ENCODE measurements around the gene SKIC8. TPM values are rescaled to one million over a fixed set of nuclear protein-coding genes. Genes with fewer than 3 reads are reported as not detected.

The SKIC8 gene
- total and polyA plus RNA-seq, 9 donors = 50.2 to 65.0 (median 54.9) TPM

DNA sequence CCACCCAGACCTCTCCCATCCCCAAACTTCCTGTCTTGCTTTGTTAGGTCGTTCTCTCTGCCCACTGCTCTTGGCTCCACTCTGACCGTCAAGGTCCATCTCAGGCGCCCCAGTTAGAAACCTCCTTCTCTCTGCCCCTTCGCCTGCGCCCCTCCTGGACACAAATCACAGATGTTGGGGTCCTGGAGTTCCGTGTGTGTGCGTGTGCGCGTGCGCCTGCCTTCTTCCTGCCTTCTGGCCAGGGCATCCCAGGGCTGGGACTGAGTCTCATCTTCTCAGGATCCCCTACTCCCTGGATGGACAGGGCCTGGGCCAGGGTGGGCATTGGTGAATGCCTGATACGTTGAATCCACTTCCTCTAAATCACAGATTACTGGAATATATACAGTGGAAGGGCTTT lies 65.9 kb downstream of the SKIC8 start:
- Histone ChIP-seq H3K27ac (ENCODE audit: low read length) (no peak overlapping the region), H3K4me3 (ENCODE audit: low read length) (no peak overlapping the region), H3K36me3 (ENCODE audit: control insufficient read depth, insufficient read depth, low read length) (no peaks in the 10 kb centered on the region), H3K27me3 (ENCODE audit: control insufficient read depth, insufficient read depth, low read length) (peaks cover 2% of the 10 kb centered on the region), H3K4me1 (ENCODE audit: control insufficient read depth, insufficient read depth, low read length) (no peaks in the 10 kb centered on the region), H3K9me3 (replicated peaks; ENCODE audit: control insufficient read depth, low read depth, low read length) (no peaks in the 10 kb centered on the region)
- 76% methylated on average over 5 of the region's 11 CpGs for WGBS (ENCODE audit: insufficient coverage)
- DNase-seq = no peak

Other genes starting within 250 kb of the SKIC8 start
- gene TBC1D2B, start 221.9 kb downstream of the SKIC8 start, total RNA-seq = 30.0 TPM
- 10 to 100 TPM; 21.5 to 38.4 (median 29.3) TPM for gene TBC1D2B, start 221.9 kb downstream of the SKIC8 start, polyA plus RNA-seq (ENCODE audit: insufficient read depth in 1 of 8, insufficient read length in 8 of 8, low replicate concordance in 1 of 8)
- not detected for gene SH2D7, start 207.0 kb downstream of the SKIC8 start, total RNA-seq
- under 1 TPM; 0.06 to 0.36 (median 0.13) TPM for gene SH2D7, start 207.0 kb downstream of the SKIC8 start, polyA plus RNA-seq (ENCODE audit: insufficient read depth in 1 of 8, insufficient read length in 8 of 8, low replicate concordance in 1 of 8)
- gene CIB2, start 168.2 kb downstream of the SKIC8 start, total RNA-seq = 15.5 TPM
- 10 to 100 TPM; 12.7 to 31.6 (median 17.2) TPM for gene CIB2, start 168.2 kb downstream of the SKIC8 start, polyA plus RNA-seq (ENCODE audit: insufficient read depth in 1 of 8, insufficient read length in 8 of 8, low replicate concordance in 1 of 8)
- gene IDH3A, start 150.2 kb downstream of the SKIC8 start, total RNA-seq = 25.3 TPM
- gene IDH3A, start 150.2 kb downstream of the SKIC8 start, polyA plus RNA-seq (ENCODE audit: insufficient read depth in 1 of 8, insufficient read length in 8 of 8, low replicate concordance in 1 of 8) = 10 to 100 TPM; 31.3 to 50.1 (median 35.6) TPM
- gene ACSBG1, start 65.0 kb downstream of the SKIC8 start, total RNA-seq = 0.22 TPM
- 1 to 10 TPM in 1 of 8 donors, under 1 TPM in 7; 0.44 to 2.1 (median 0.58) TPM for gene ACSBG1, start 65.0 kb downstream of the SKIC8 start, polyA plus RNA-seq (ENCODE audit: insufficient read depth in 1 of 8, insufficient read length in 8 of 8, low replicate concordance in 1 of 8)
- gene DNAJA4, start 35.0 kb downstream of the SKIC8 start, total RNA-seq = 27.8 TPM
- 100 to 1,000 TPM in 1 of 8 donors, 10 to 100 TPM in 7; 57.8 to 103 (median 78.2) TPM for gene DNAJA4, start 35.0 kb downstream of the SKIC8 start, polyA plus RNA-seq (ENCODE audit: insufficient read depth in 1 of 8, insufficient read length in 8 of 8, low replicate concordance in 1 of 8)
- 69.1 TPM for gene CRABP1, start 40.7 kb upstream of the SKIC8 start, total RNA-seq
- gene CRABP1, start 40.7 kb upstream of the SKIC8 start, polyA plus RNA-seq (ENCODE audit: insufficient read depth in 1 of 8, insufficient read length in 8 of 8, low replicate concordance in 1 of 8) = 100 to 1,000 TPM in 2 of 8 donors, 10 to 100 TPM in 6; 16.3 to 159 (median 63.7) TPM
- 33.2 TPM for gene IREB2, start 138.6 kb upstream of the SKIC8 start, total RNA-seq
- 10 to 100 TPM; 28.4 to 44.0 (median 38.5) TPM for gene IREB2, start 138.6 kb upstream of the SKIC8 start, polyA plus RNA-seq (ENCODE audit: insufficient read depth in 1 of 8, insufficient read length in 8 of 8, low replicate concordance in 1 of 8)
- 4.0 TPM for gene HYKK, start 208.0 kb upstream of the SKIC8 start, total RNA-seq
- gene HYKK, start 208.0 kb upstream of the SKIC8 start, polyA plus RNA-seq (ENCODE audit: insufficient read depth in 1 of 8, insufficient read length in 8 of 8, low replicate concordance in 1 of 8) = 1 to 10 TPM; 1.2 to 2.2 (median 1.8) TPM
- 170 TPM for gene PSMA4, start 240.8 kb upstream of the SKIC8 start, total RNA-seq
- 100 to 1,000 TPM; 145 to 191 (median 165) TPM for gene PSMA4, start 240.8 kb upstream of the SKIC8 start, polyA plus RNA-seq (ENCODE audit: insufficient read depth in 1 of 8, insufficient read length in 8 of 8, low replicate concordance in 1 of 8)